GM12864 (cell line): Measurements from ENCODE around the gene RALGPS1.

Source experiments
- DNase-seq: peaks from one replicate; pipeline ENCODE4 v3.0.0-alpha.2; 2011; ENCODE audit warnings: low read depth
- H3K4me3 ChIP-seq: 2 replicates; pipeline ENCODE4 v1.5.1; 2011; ENCODE audit warnings: mild to moderate bottlenecking, low read depth, low read length, control low read depth
- TF ChIP-seq, protein P1 (sequence below): IDR thresholded peaks from 2 replicates; pipeline ENCODE4 v1.5.1; 2011; ENCODE audit warnings: low read depth, mild to moderate bottlenecking, moderate library complexity, low read length, control low read depth, inconsistent platforms; ENCODE audit errors: missing control alignments

The RALGPS1 gene

DNA sequence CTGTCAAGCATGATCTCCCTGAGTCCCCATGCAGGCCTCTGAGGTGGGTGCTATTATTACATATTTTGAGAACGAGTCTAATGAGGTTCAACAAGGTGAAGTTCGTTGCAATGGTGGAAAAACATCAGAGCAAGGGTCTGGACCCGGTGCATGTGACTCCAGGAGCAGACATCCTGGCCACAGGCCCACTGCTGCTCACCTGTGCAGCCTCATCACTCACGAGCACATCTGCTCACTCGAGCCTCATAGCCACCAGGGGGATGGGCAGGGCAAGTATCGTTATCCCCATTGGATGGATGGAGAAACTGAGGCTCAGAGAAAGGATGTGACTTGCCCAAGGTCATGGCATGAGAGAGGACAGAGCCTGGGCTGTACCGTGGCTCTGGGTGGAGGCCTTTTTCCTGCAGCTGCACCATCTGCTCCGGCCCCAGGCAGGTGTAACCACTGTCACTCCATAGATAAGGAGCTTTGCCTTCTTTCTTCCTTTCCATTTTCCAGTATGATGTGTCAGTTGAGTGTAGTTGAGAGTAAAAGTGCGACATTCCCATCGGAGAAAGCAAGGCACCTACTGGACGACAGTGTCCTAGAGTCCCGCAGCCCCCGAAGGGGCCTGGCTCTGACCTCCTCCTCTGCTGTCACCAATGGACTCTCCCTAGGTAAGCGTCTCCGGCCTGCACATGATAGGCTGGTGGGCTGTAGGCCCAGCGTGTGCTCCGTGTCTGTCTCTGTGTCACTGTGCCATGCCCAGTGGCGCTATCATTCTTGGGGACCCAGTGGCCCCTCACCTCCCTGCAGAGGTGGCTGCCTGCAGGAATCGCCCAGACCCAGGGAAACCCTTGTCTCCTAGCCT is 281.6 kb downstream of the RALGPS1 start:
- no peak for DNase-seq
- no peak overlapping the region for H3K4me3 ChIP-seq
- TF ChIP-seq, protein P1, sequence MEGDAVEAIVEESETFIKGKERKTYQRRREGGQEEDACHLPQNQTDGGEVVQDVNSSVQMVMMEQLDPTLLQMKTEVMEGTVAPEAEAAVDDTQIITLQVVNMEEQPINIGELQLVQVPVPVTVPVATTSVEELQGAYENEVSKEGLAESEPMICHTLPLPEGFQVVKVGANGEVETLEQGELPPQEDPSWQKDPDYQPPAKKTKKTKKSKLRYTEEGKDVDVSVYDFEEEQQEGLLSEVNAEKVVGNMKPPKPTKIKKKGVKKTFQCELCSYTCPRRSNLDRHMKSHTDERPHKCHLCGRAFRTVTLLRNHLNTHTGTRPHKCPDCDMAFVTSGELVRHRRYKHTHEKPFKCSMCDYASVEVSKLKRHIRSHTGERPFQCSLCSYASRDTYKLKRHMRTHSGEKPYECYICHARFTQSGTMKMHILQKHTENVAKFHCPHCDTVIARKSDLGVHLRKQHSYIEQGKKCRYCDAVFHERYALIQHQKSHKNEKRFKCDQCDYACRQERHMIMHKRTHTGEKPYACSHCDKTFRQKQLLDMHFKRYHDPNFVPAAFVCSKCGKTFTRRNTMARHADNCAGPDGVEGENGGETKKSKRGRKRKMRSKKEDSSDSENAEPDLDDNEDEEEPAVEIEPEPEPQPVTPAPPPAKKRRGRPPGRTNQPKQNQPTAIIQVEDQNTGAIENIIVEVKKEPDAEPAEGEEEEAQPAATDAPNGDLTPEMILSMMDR: no peak

- TF ChIP-seq, protein P1: no peak
- DNase-seq: no peak
- no peak overlapping the region for H3K4me3 ChIP-seq
These were observed 282.2 kb downstream of the RALGPS1 start for GRCh38 chr9:127196826-127197145.

DNA sequence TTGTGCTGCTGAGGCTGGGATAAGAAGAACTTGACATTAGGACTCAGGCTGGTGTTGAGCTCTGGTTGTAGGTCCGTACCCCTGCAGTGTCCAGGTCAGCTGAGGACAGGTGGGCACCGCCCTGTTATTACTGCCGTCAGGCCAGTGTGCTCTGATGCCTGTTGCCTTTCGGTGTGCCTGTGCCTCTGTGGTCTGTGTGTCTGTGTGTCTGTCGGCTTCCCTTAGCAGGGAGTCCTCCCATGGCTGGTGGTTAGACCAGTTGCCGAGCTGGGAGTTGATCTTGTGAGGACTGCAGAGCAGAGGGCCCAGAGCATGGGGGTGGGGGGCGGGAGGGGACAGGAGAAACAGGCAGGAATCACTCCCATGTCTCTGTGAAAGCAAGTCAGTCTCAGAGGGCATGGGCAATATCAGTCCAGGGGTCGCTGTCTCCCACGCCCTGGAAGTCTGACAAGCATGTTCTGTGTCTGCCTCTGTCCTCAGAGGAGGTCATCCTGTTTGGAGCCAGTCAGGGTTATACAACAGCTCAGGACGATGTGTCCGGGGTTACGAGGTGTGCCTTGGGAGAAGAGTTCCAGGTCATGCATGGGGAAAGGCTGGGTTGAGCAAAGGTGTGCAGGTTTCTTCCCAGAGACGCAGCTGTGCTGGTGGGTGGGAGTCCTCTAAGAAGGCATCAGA is 282.7 kb downstream of the RALGPS1 start:
- DNase-seq: no peak
- H3K4me3 ChIP-seq: no peak overlapping the region
- TF ChIP-seq, protein P1: no peak

DNA sequence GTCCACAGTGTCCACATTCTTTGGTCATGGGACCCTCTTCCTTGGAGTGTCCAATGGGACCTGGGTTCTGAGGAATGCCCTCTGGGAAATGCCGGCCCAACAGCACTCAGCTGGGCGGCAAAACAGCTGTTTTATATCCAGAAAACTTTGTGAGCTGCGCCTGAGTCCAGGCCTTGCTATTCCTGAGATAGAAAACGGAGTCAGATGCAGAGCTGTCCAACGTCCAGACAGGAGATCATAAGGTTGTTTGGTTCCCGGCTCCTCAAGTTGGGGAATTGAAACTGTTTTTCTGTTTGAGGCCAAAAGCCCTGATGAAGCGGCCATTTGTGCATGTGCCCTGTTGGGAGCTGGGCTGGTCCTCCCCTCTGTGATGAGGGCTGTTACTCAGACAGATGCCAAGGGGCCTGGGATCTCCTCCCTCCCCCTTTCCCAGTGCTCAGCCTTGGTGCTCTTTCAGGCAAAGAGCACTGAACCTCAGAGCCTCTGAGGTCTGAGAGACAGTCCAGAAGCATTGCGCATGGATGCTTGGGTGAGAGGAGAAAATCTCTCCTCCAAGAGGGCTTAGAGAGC is 283.4 kb downstream of the RALGPS1 start:
- TF ChIP-seq, protein P1: no peak
- DNase-seq: no peak
- H3K4me3 ChIP-seq: no peak overlapping the region

GRCh38 chr9:127198587-127198986 is 284.0 kb downstream of the RALGPS1 start:
- no peak overlapping the region for H3K4me3 ChIP-seq
- no peak for DNase-seq
- TF ChIP-seq, protein P1: no peak

DNA sequence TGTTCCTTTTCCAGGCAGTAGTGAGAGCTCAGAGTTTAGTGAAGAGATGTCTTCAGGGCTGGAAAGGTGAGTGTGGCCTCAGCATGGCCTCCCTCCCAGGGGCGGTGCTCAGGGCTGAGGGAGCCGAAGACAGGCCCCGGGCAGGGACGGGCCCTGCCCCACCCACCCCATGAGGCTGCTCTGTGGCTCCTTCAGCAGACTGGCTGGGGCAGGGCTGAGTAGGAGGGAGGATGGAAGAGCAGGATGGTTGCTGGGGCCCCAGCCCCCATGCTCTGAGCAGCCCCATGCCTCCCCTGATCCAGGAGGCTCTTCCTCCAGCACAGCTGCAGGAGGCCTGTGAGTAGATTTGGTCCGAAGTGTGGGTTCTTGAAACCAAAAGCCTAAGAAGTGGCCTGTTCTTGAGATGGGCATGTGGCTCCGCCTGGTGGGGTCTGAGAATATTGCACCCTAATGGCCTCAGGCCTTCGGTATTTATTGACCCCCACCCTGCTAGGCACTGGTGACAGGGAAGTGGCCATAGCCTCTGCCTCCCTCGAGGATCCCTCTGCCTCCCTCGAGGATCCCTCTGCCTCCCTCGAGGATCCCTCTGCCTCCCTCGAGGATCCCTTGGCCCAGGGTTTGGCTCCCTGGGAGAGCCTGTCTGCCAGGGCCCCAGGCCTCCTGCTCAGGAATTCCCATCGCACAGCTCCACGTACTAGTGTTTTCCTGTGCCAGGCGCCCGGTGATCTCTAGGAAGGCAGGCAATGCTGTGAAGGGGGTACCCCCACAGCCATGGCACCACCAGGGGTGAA is 284.6 kb downstream of the RALGPS1 start:
- no peak overlapping the region for H3K4me3 ChIP-seq
- peak; percentile 54 for DNase-seq
- TF ChIP-seq, protein P1: peak; percentile 98
